HCT116 (cell line): ENCODE data around the gene KLF11.

Experiments
- CEBPB ChIP-seq: IDR thresholded peaks from 2 replicates; pipeline ENCODE4 v1.6.1; 2012; ENCODE audit warnings: low read depth
- CTCF ChIP-seq, 3 experiments: fragments of 200-600 bp in 1 of 3; sonication (generic) in 1 of 3; IDR thresholded peaks in 2 of 3; conservative IDR thresholded peaks in 1 of 3; 2 replicates each; pipeline ENCODE4 v1.5.1; 2012 to 2017; ENCODE audit warnings: low read depth in 2 of 3, low read length in 2 of 3, antibody characterized with exemption in 1 of 3, borderline replicate concordance in 1 of 3, control low read depth in 1 of 3, mild to moderate bottlenecking in 1 of 3, mixed read lengths in 1 of 3, mixed run types in 1 of 3, moderate library complexity in 1 of 3; ENCODE audit not compliant: insufficient read depth in 1 of 3
- EZH2 ChIP-seq: fragments of 200-600 bp; sonication (generic); IDR thresholded peaks from 2 replicates; pipeline ENCODE4 v1.6.1; 2017; ENCODE audit warnings: antibody characterized with exemption, mixed run types
- EZH2phosphoT487 ChIP-seq: fragments of 200-600 bp; IDR thresholded peaks from 2 replicates; pipeline ENCODE4 v1.6.1; 2018; ENCODE audit warnings: antibody characterized with exemption, borderline replicate concordance
- MAX ChIP-seq: IDR thresholded peaks from 2 replicates; pipeline ENCODE4 v1.6.1; 2012
- POLR2A ChIP-seq: IDR thresholded peaks from 2 replicates; pipeline ENCODE4 v1.7.0; 2011; ENCODE audit warnings: borderline replicate concordance; ENCODE audit not compliant: insufficient read depth, insufficient read length; ENCODE audit errors: extremely low read depth
- POLR2AphosphoS5 ChIP-seq: IDR thresholded peaks from 2 replicates; pipeline ENCODE4 v1.6.1; 2011; ENCODE audit warnings: mild to moderate bottlenecking, low read depth, low read length, moderate library complexity
- RAD21 ChIP-seq: IDR thresholded peaks from 2 replicates; pipeline ENCODE4 v1.6.1; 2012; ENCODE audit warnings: low read depth, mild to moderate bottlenecking
- SIN3A ChIP-seq: IDR thresholded peaks from 2 replicates; pipeline ENCODE4 v1.6.1; 2012; ENCODE audit warnings: low read depth
- TCF7L2 ChIP-seq: IDR thresholded peaks from 2 replicates; pipeline ENCODE4 v1.7.0; 2011; ENCODE audit warnings: borderline replicate concordance, inconsistent platforms; ENCODE audit not compliant: insufficient read depth, insufficient read length; ENCODE audit errors: extremely low read depth
- ZNF274 ChIP-seq: fragments of 200-500 bp; sonication (Bioruptor generic); IDR thresholded peaks from 2 replicates; pipeline ENCODE4 v1.6.1; 2014; ENCODE audit warnings: mild to moderate bottlenecking, low read depth, low read length, inconsistent platforms

- TF ChIP-seq CTCF (IDR thresholded peaks at IDR 0.05 in 2 of 3, conservative IDR thresholded peaks at IDR 0.05 in 1 of 3; ENCODE audit: borderline replicate concordance in 1 of 3, insufficient read depth in 1 of 3, low read depth in 2 of 3, low read length in 2 of 3) (no peak), SIN3A (no peak), POLR2AphosphoS5 (no peak), CEBPB (no peak), ZNF274 (no peak), TCF7L2 (no peak), POLR2A (no peak), MAX (no peak), RAD21 (no peak), EZH2phosphoT487 (no peak), EZH2 (no peak)
These were observed 48.9 kb upstream of the KLF11 start for GRCh38 chr2:9994462-9994861.
